HG03575 (cell line): ENCODE measurements around the gene HEPN1.
"Not testable (repeated sequence)": the region's sequence is repeated elsewhere in the genome, so short reads cannot be mapped to it uniquely, and the experiment has no call there.

Experiments used
- ATAC-seq: cut with Tn5 transposase; IDR thresholded peaks from one replicate; pipeline ENCODE4 v1.9.1; 2021; ENCODE audit not compliant: unreplicated experiment, insufficient number of reproducible peaks, low FRiP score; ENCODE audit errors: extremely low read depth

Gene HEPN1

DNA sequence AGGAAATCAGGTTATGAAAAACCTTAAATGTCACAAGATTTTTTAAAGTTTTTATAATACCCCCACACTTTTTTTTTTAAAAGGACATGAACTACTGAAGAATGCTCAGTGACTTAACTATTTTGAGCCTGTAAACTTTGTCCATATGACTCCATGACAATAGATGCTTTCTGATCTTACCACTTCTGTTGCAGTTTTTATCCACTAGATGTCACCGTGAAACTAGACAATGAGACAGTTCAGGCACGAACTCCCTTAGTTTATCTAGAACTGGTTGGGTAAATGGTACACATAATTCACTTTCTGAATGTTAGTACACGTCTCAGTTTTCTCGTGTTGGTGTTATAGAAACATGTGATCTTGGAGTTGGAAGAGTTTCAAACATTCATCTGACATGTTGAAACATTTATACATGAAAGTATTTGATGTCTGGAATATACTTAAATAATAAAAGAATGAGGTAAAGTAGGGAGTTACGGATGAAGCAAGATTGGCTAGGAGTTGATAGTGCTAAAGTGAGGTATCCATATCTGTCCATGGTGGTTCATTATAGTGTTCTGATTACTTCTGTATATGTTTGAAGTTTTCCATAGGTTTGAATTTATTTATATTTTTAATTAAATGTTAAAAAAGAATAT, 43.0 kb downstream of the HEPN1 start:
- peak; percentile 85 for ATAC-seq

DNA sequence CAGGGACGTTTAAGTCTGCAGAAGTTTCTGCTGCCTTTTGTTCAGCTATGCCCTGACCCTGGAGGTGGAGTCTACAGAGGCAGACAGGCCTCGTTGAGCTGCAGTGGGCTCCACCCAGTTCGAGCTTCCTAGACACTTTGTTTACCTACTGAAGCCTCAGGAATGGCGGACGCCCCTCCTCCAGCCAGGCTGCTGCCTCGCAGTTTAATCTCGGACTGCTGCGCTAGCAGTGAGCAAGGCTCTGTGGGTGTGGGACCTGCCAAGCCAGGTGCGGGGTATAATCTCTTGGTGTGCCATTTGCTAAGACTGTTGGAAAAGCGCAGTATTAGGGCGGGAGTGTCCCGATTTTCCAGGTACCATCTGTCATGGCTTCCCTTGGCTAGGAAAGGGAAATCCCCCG, 49.1 kb downstream of the HEPN1 start:
- ATAC-seq = not testable (repeated sequence)
